ENCODE data around the gene SLC38A8.
A peak's percentile ranks its signal among the peaks of the same experiment; 100 is the strongest.

SLC38A8 gene

DNA sequence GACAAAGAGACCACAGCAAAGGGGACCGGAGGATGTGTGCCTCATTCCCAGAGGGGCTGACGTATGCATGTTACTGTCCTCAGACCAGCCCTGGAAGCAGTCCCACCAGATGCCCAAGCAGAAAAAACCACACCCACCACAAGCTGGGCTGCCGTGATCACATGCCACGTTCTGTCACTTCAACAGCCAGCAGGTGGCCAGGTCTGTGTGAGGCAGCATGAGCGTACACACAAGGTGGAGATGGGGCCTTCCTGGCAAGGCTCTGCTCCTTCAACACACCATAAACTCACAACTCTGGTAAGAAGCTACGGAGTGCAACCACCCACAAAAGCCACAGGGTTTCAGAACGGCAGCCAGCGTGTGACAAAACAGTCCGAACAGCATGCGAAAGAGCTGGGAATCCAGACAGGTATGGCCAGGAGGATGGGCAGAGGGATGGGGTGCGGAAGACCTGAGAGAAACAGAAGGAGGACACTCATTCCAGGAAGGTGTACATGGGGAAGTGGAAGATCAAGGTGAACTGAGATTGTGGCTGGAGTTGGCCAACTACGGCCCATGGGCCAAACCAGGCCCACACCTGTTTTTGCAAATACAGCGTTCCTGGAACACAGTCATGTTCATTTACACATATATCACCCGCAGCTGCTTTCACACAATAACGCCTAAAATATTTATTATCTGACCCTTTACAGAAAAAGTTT lies 46.2 kb upstream of the SLC38A8 start:
- Histone ChIP-seq H3K4me1 (ENCODE audit: control insufficient read depth, low read length) (peaks cover 57% of the 10 kb centered on the region), H3K27ac (ENCODE audit: low read depth, low read length) (no peak overlapping the region), H3K4me2 (ENCODE audit: low read length) (no peak overlapping the region), H3K4me3 (ENCODE audit: low read length) (no peak overlapping the region), H3K9me2 (replicated peaks; ENCODE audit: control insufficient read depth, low read length) (no peaks in the 10 kb centered on the region), H3K9me3 (ENCODE audit: control insufficient read depth, insufficient read depth, low read length) (no peaks in the 10 kb centered on the region), H4K20me1 (ENCODE audit: control insufficient read depth, insufficient read depth, low read depth, low read length) (no peaks in the 10 kb centered on the region), H3F3A (ENCODE audit: control insufficient read depth, insufficient read depth) (peaks cover 7% of the 10 kb centered on the region; the same call in 1 of the 2 replicates), H3K79me2 (ENCODE audit: control insufficient read depth, low read length) (peaks cover 7% of the 10 kb centered on the region; the same call in 1 of the 2 replicates), H3K27me3 (ENCODE audit: control insufficient read depth, low read length) (no peaks in the 10 kb centered on the region), H3K36me3 (ENCODE audit: control insufficient read depth, low read length) (peaks cover 83% of the 10 kb centered on the region)
- TF ChIP-seq EZH2phosphoT487 (IDR thresholded peaks at IDR 0.05; ENCODE audit: borderline replicate concordance, low read length) = no peak
- TF ChIP-seq, protein P1, sequence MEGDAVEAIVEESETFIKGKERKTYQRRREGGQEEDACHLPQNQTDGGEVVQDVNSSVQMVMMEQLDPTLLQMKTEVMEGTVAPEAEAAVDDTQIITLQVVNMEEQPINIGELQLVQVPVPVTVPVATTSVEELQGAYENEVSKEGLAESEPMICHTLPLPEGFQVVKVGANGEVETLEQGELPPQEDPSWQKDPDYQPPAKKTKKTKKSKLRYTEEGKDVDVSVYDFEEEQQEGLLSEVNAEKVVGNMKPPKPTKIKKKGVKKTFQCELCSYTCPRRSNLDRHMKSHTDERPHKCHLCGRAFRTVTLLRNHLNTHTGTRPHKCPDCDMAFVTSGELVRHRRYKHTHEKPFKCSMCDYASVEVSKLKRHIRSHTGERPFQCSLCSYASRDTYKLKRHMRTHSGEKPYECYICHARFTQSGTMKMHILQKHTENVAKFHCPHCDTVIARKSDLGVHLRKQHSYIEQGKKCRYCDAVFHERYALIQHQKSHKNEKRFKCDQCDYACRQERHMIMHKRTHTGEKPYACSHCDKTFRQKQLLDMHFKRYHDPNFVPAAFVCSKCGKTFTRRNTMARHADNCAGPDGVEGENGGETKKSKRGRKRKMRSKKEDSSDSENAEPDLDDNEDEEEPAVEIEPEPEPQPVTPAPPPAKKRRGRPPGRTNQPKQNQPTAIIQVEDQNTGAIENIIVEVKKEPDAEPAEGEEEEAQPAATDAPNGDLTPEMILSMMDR (IDR thresholded peaks at IDR 0.05; ENCODE audit: low read depth, low read length, poor library complexity, severe bottlenecking) = peak; percentile 28

DNA sequence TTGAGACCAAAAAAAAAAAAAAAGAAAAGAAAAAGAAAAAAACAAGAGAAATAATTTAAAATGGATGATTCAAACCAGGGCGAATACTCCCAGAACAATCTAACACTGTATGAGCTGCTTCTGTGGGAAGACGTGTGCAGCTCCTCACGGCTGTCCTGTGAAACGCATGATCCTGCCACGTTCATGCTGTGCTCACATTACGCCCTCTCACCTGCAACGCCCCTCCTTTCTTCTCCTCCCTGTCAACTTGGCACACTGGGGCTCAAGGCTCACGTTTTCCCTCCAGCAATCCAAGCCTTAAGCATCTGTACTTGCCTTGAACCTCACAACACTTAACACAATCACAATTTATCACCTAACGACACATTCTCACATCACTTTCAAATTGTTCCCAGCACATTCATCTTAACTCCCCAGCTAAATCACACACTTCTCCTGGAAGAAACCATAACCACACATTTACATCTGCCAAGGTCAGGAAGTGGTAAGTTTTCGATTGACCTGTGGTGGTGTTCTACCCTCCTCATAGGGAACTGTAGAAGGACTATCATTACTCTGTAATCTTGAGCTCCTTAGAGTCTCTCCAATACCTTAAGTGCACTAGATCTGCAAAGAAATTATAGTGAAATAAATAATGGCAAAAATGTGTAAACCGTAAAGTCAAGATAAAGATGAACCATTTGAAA lies 45.0 kb upstream of the SLC38A8 start:
- Histone ChIP-seq H3K4me3 (ENCODE audit: low read length) (no peak overlapping the region), H4K20me1 (ENCODE audit: control insufficient read depth, insufficient read depth, low read depth, low read length) (no peaks in the 10 kb centered on the region), H3K27ac (ENCODE audit: low read depth, low read length) (no peak overlapping the region)

GRCh38 chr16:84087001-84087400 lies 44.4 kb upstream of the SLC38A8 start:
- H3K27ac ChIP-seq (ENCODE audit: low read depth, low read length) = peak overlapping the region; percentile 85; the same call in 1 of the 2 replicates
- peaks cover 7% of the 10 kb centered on the region; the same call in 1 of the 2 replicates for H3K79me2 ChIP-seq (ENCODE audit: control insufficient read depth, low read length)
- peaks cover 7% of the 10 kb centered on the region; the same call in 1 of the 2 replicates for H3F3A ChIP-seq (ENCODE audit: control insufficient read depth, insufficient read depth)
- no peaks in the 10 kb centered on the region for H3K9me3 ChIP-seq (ENCODE audit: control insufficient read depth, insufficient read depth, low read length)
- no peaks in the 10 kb centered on the region for H4K20me1 ChIP-seq (ENCODE audit: control insufficient read depth, insufficient read depth, low read depth, low read length)
- no peaks in the 10 kb centered on the region for H3K9me2 ChIP-seq (replicated peaks; ENCODE audit: control insufficient read depth, low read length)
- no peak overlapping the region for H3K4me2 ChIP-seq (ENCODE audit: low read length)
- H3K4me1 ChIP-seq (ENCODE audit: control insufficient read depth, low read length) = peaks cover 55% of the 10 kb centered on the region
- no peak overlapping the region for H3K4me3 ChIP-seq (ENCODE audit: low read length)
- H3K36me3 ChIP-seq (ENCODE audit: control insufficient read depth, low read length) = peaks cover 82% of the 10 kb centered on the region
- H3K27me3 ChIP-seq (ENCODE audit: control insufficient read depth, low read length) = no peaks in the 10 kb centered on the region
- no peak for TF ChIP-seq EZH2phosphoT487 (IDR thresholded peaks at IDR 0.05; ENCODE audit: borderline replicate concordance, low read length)
- TF ChIP-seq, protein P1 (IDR thresholded peaks at IDR 0.05; ENCODE audit: low read depth, low read length, poor library complexity, severe bottlenecking) = no peak

More for the DNA sequence above, 45.0 kb upstream of the SLC38A8 start:
- no peaks in the 10 kb centered on the region for H3K9me3 ChIP-seq (ENCODE audit: control insufficient read depth, insufficient read depth, low read length)
- no peaks in the 10 kb centered on the region for H3K27me3 ChIP-seq (ENCODE audit: control insufficient read depth, low read length)
- H3K4me1 ChIP-seq (ENCODE audit: control insufficient read depth, low read length) = peaks cover 57% of the 10 kb centered on the region
- peak overlapping the region; percentile 9; the same call in 1 of the 2 replicates for H3K4me2 ChIP-seq (ENCODE audit: low read length)
- H3K79me2 ChIP-seq (ENCODE audit: control insufficient read depth, low read length) = peaks cover 7% of the 10 kb centered on the region; the same call in 1 of the 2 replicates
- TF ChIP-seq, protein P1 (IDR thresholded peaks at IDR 0.05; ENCODE audit: low read depth, low read length, poor library complexity, severe bottlenecking) = no peak
- no peak for TF ChIP-seq EZH2phosphoT487 (IDR thresholded peaks at IDR 0.05; ENCODE audit: borderline replicate concordance, low read length)
- H3K36me3 ChIP-seq (ENCODE audit: control insufficient read depth, low read length) = peaks cover 81% of the 10 kb centered on the region
- peaks cover 7% of the 10 kb centered on the region; the same call in 1 of the 2 replicates for H3F3A ChIP-seq (ENCODE audit: control insufficient read depth, insufficient read depth)
- H3K9me2 ChIP-seq (replicated peaks; ENCODE audit: control insufficient read depth, low read length) = no peaks in the 10 kb centered on the region

Measured in DOHH2 (cell line).